EH (cell line): ENCODE measurements around the gene PRSS27.
"Not testable (repeated sequence)": the region's sequence is repeated elsewhere in the genome, so short reads cannot be mapped to it uniquely, and the experiment has no call there.

Experiments
- DNase-seq: peaks from one replicate; pipeline ENCODE4 v3.0.0-alpha.2; 2015; ENCODE audit warnings: low read depth

PRSS27 gene

GRCh38 chr16:2708290-2708639, 11.8 kb downstream of the PRSS27 start:
- DNase-seq = no peak

GRCh38 chr16:2707368-2708289, 12.4 kb downstream of the PRSS27 start:
- no peak for DNase-seq

- DNase-seq = no peak
Measured at GRCh38 chr16:2706611-2707311, 13.3 kb downstream of the PRSS27 start.

DNA sequence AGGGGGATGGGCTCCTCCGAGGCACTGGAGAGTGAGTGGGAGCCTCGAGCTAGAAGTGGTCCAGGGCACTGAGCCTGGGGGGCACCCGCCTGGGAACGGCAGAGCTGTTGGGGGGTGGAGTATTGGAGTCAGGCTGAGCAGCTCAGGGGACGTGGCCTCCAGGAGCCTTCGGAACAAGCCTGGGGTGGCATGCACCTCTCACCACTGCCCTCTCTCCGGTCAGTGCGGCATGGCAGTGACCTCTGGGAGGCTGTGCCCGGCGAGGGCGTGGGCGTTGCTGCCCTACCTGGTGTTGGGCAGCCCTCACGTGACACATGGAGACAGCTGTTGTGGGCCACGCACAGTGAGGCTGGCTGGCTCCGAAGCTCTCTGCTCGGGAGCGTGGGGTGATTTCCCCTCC, 13.9 kb downstream of the PRSS27 start:
- DNase-seq = no peak

- DNase-seq = no peak
Measured at GRCh38 chr16:2705351-2705750, 14.7 kb downstream of the PRSS27 start.

GRCh38 chr16:2704983-2705275, 15.1 kb downstream of the PRSS27 start:
- DNase-seq = no peak

- no peak for DNase-seq
Measured at GRCh38 chr16:2704166-2704982, 15.7 kb downstream of the PRSS27 start.

GRCh38 chr16:2702871-2703745, 16.9 kb downstream of the PRSS27 start:
- DNase-seq = no peak

DNA sequence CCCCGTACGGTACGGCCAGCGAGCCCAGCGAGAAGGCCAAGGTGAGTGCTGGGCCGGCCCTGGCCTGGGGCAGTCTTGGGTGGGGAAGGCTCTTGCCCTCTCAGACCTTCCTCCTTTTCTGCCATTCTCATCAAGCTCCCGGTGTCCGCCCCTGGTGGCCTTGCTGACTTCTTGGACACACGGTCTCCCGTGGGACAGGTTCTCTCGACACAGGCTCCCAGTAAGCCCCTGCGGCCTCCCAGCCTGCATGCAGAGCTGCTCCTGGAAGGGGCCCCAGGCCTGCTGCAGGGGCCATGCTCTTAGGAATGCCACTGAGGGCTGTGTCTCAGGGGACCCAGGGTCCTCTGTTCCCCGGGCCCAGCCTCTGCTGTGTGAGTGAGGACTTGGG, 17.6 kb downstream of the PRSS27 start:
- no peak for DNase-seq

GRCh38 chr16:2701713-2702437, 18.1 kb downstream of the PRSS27 start:
- no peak for DNase-seq

GRCh38 chr16:2701272-2701671, 18.8 kb downstream of the PRSS27 start:
- DNase-seq = no peak

DNA sequence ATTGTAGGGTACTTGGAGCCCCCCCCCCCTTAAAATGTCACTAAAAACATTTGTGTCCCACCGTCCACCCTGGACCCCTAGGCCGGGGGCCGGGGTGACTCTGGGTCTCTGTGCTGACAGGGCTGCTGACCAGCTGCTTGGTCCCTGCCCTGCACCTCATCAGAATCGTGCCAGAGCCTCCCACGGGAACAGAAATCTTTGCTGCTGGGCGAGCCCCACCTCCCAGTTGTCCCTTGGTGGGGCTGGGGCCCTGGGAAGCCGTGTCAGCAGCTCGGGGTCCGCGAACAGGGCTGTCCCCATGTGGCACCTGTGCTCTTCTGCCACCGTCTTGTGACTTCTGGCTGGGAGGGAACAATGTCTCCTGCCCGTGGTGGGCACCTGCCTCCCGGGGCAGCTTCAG, 19.2 kb downstream of the PRSS27 start:
- no peak for DNase-seq

DNA sequence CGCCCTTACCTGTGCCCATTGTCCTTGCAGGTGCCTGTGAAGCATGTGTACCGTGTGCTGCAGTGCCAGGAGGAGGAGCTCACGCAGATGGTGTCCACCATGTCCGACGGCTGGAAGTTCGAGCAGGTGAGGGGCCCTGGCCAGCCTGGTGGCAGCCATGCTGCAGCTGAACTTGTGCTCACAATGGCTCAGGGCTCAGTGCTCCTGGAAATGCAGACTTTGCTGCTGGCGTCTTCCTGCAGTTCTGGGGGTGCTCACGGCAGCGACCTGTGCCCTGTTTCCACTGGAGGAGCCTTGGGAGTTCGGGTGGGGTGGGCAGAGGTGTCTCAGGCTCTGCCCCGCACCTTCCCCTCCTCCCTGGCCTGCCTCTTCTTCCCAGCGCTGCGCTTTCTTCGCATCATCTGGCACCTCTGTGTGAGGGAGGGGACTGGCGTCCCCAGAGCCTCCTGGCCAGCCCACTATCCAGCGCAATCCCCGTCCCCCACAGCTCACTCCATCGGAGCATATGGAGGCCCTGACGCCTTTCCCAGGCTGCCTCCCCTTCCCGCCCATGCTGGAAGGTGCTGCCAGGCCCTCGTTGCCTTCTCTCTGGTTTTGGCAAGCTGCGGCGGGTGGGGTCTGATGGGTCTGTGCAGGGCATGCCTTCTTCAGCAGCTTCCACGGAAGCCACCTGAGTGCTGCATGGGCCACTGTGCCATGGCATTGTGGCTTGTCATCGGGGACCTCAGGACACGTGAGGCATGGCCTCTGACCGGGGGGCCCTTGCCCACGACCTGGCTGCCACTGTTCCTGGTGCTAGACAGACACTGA, 20.0 kb downstream of the PRSS27 start:
- DNase-seq = no peak

DNA sequence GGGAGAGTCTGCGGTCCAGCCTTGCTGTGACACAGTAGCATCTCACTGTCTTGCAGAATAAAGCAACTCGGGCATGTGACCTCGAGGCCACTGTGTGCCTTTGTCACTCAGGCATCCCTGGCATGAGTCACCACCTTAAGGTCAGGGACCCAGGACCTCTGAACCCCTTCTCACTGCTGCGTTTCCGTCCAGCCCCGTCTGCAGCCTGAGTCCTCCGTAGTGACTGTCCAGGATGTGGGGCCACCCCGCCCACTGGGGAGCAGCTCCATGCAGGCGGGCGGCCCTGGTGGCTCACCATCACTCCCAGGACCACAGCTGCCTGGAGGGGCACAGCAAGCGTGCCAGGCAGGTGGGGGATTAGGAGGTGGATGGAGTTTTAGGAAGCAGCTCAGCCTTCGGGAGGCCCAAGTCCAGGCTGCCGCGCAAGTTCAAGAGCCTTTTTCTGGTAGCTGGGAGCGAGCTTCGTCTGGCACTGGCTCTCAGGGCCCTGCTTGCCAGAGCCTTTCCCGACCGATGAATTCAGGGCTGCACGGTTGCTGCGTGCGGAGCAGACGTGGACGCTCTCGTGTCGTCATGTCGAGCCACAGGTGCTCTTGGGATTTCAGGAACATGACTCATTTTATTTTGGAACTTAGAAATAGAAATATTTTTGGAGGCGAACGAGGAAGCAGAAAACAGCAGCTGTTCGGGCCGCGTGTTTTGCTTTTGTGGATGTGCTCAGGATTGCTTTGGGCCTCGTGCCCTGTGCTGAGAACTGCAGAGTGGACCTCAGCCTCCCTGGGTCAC, 20.9 kb downstream of the PRSS27 start:
- DNase-seq = no peak

GRCh38 chr16:2698103-2698870, 21.7 kb downstream of the PRSS27 start:
- no peak for DNase-seq

GRCh38 chr16:2697401-2697948, 22.5 kb downstream of the PRSS27 start:
- no peak for DNase-seq

DNA sequence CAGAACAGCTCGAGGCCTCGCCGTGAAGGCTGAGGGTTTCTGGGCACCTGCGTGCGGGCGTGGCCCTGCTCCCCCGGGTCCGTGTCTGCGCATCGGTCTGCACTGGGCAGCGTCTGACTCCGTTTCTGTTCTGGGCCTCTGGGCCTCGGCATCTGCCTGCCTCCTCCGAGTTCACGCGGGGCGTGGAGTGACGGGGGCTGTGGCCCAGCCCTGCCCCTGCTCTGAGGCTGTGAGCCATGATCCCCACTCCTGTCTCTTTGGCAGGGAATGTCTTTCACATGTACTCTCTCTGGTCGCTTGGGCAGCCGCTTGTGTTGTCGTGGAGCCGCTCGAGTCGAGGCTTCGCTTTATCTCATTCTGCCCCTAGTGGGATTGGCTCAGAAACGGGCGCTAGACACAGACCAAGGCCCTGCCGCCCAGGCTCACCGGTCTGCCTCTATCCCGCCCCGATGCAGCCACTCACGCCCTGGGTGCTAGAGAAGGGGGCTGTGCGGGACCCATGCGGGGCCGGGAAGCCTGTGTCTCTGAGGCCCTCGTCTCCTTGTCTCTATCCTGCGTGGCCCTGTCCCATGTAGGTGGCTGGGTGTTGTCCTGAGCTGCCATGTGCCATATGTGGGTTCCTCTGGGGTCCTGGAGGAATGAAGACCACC, 23.3 kb downstream of the PRSS27 start:
- not testable (repeated sequence) for DNase-seq
